H9 (cell line): ENCODE results near the gene TRIP6. TPM values are rescaled to one million over a fixed set of nuclear protein-coding genes. Genes with fewer than 3 reads are reported as not detected.

Experiments
- DNase-seq: peaks from one replicate; pipeline ENCODE4 v3.0.0-alpha.2; 2017
- H2AFZ ChIP-seq: one replicate; pipeline ENCODE4 v1.6.1; 2013; ENCODE audit warnings: mild to moderate bottlenecking, low read length, control low read depth, moderate library complexity
- H2AK5ac ChIP-seq: 2 replicates; pipeline ENCODE4 v1.6.1; 2013; ENCODE audit warnings: low read length, control low read depth, mixed read lengths; ENCODE audit not compliant: insufficient read length
- H2BK120ac ChIP-seq: one replicate; pipeline ENCODE4 v1.6.1; 2013; ENCODE audit warnings: low read depth, mild to moderate bottlenecking, low read length, control low read depth, inconsistent platforms; ENCODE audit not compliant: poor library complexity, severe bottlenecking
- H2BK12ac ChIP-seq: 2 replicates; pipeline ENCODE4 v1.6.1; 2013; ENCODE audit warnings: low read length, control low read depth, mixed read lengths, low read depth; ENCODE audit not compliant: insufficient read length
- H2BK15ac ChIP-seq: 2 replicates; pipeline ENCODE4 v1.6.1; 2013; ENCODE audit warnings: low read depth, low read length, control low read depth
- H2BK20ac ChIP-seq: one replicate; pipeline ENCODE4 v1.6.1; 2013; ENCODE audit warnings: low read depth, mild to moderate bottlenecking, low read length, control low read depth, inconsistent platforms; ENCODE audit not compliant: poor library complexity, severe bottlenecking
- H2BK5ac ChIP-seq: 2 replicates; pipeline ENCODE4 v1.6.1; 2013; ENCODE audit warnings: low read length, control low read depth, mixed read lengths; ENCODE audit not compliant: insufficient read length
- H3K14ac ChIP-seq: 2 replicates; pipeline ENCODE4 v1.6.1; 2013; ENCODE audit warnings: low read length, control low read depth; ENCODE audit not compliant: insufficient read depth
- H3K18ac ChIP-seq: 2 replicates; pipeline ENCODE4 v1.6.1; 2013; ENCODE audit warnings: low read depth, mild to moderate bottlenecking, mixed read lengths, low read length, control low read depth; ENCODE audit not compliant: insufficient read length
- H3K23ac ChIP-seq: 2 replicates; pipeline ENCODE4 v1.6.1; 2013; ENCODE audit warnings: low read length, control low read depth, mixed read lengths, low read depth; ENCODE audit not compliant: insufficient read length
- H3K23me2 ChIP-seq: 2 replicates; pipeline ENCODE4 v1.6.1; 2013; ENCODE audit warnings: low read depth, mild to moderate bottlenecking, mixed read lengths, low read length, control low read depth; ENCODE audit not compliant: insufficient read length, poor library complexity, severe bottlenecking
- H3K27ac ChIP-seq: 2 replicates; pipeline ENCODE4 v1.5.1; 2013; ENCODE audit warnings: low read length, control low read depth, mixed read lengths, low read depth; ENCODE audit not compliant: insufficient read length
- H3K27me3 ChIP-seq: 2 replicates; pipeline ENCODE4 v1.6.1; 2013; ENCODE audit warnings: low read length, control low read depth, inconsistent platforms; ENCODE audit not compliant: insufficient read depth
- H3K4ac ChIP-seq: 2 replicates; pipeline ENCODE4 v1.6.1; 2013; ENCODE audit warnings: low read depth, mild to moderate bottlenecking, control low read depth, inconsistent platforms, low read length, moderate library complexity
- H3K4me1 ChIP-seq: 2 replicates; pipeline ENCODE4 v1.6.1; 2013; ENCODE audit warnings: low read length, control low read depth, inconsistent platforms; ENCODE audit not compliant: insufficient read depth
- H3K4me2 ChIP-seq: 2 replicates; pipeline ENCODE4 v1.6.1; 2013; ENCODE audit warnings: low read length, control low read depth, mixed read lengths; ENCODE audit not compliant: insufficient read length, insufficient read depth
- H3K56ac ChIP-seq: 2 replicates; pipeline ENCODE4 v1.6.1; 2013; ENCODE audit warnings: low read depth, mild to moderate bottlenecking, mixed read lengths, low read length, control low read depth; ENCODE audit not compliant: insufficient read length
- H3K79me1 ChIP-seq: 2 replicates; pipeline ENCODE4 v1.6.1; 2013; ENCODE audit warnings: low read depth, mild to moderate bottlenecking, moderate library complexity, low read length, control low read depth, inconsistent platforms; ENCODE audit not compliant: insufficient read depth, poor library complexity, severe bottlenecking
- H3K79me2 ChIP-seq: 2 replicates; pipeline ENCODE4 v1.6.1; 2013; ENCODE audit warnings: low read length, control low read depth, inconsistent platforms; ENCODE audit not compliant: insufficient read depth
- H3K9ac ChIP-seq: 2 replicates; pipeline ENCODE4 v1.6.1; 2013; ENCODE audit warnings: low read length, control low read depth, mixed read lengths; ENCODE audit not compliant: insufficient read length; ENCODE audit errors: extremely low read depth
- H3K9me3 ChIP-seq: one replicate; pipeline ENCODE4 v1.6.1; 2013; ENCODE audit warnings: low read depth, low read length, inconsistent platforms; ENCODE audit not compliant: control insufficient read depth
- H3T11ph ChIP-seq: one replicate; pipeline ENCODE4 v1.6.1; 2013; ENCODE audit warnings: mild to moderate bottlenecking, low read length, control low read depth, inconsistent platforms
- H4K20me1 ChIP-seq: one replicate; pipeline ENCODE4 v1.6.1; 2013; ENCODE audit not compliant: control insufficient read depth, insufficient read length, insufficient read depth
- H4K5ac ChIP-seq: 2 replicates; pipeline ENCODE4 v1.6.1; 2013; ENCODE audit warnings: low read depth, mild to moderate bottlenecking, mixed read lengths, low read length, control low read depth; ENCODE audit not compliant: insufficient read length
- H4K8ac ChIP-seq: replicated peaks from 2 replicates; pipeline ENCODE4 v1.6.1; 2013; ENCODE audit warnings: low read length, control low read depth, mixed read lengths, low read depth; ENCODE audit not compliant: insufficient read length
- H4K91ac ChIP-seq: 2 replicates; pipeline ENCODE4 v1.6.1; 2013; ENCODE audit warnings: low read depth, mild to moderate bottlenecking, moderate library complexity, mixed read lengths, low read length, control low read depth; ENCODE audit not compliant: insufficient read length
- H3K27ac Mint-ChIP-seq, 3 experiments: 2 replicates in 2 of 3; 3 replicates in 1 of 3; pipeline ENCODE4 v1.8.0; 2020 to 2021; ENCODE audit warnings: mixed read lengths in 3 of 3, mild to moderate bottlenecking in 1 of 3, moderate library complexity in 1 of 3
- H3K27me3 Mint-ChIP-seq: 2 replicates; pipeline ENCODE4 v1.8.0; 2021; ENCODE audit warnings: low read depth, mild to moderate bottlenecking, moderate library complexity, mixed read lengths
- H3K36me3 Mint-ChIP-seq, 3 experiments: 2 replicates in 2 of 3; 3 replicates in 1 of 3; pipeline ENCODE4 v1.8.0; 2020 to 2021; ENCODE audit warnings: low read depth in 3 of 3, mixed read lengths in 3 of 3; ENCODE audit not compliant: insufficient read depth in 1 of 3
- H3K4me1 Mint-ChIP-seq, 2 experiments: 2 replicates each; pipeline ENCODE4 v1.8.0; 2020; ENCODE audit warnings: mixed read lengths in 2 of 2
- H3K4me3 Mint-ChIP-seq, 2 experiments: 2 replicates in 1 of 2; 3 replicates in 1 of 2; pipeline ENCODE4 v1.8.0; 2020 to 2021; ENCODE audit warnings: mild to moderate bottlenecking in 2 of 2, mixed read lengths in 2 of 2, moderate library complexity in 1 of 2
- H3K9me3 Mint-ChIP-seq, 2 experiments: 2 replicates in 1 of 2; 3 replicates in 1 of 2; pipeline ENCODE4 v1.8.0; 2020; ENCODE audit warnings: mild to moderate bottlenecking in 2 of 2, mixed read lengths in 2 of 2, moderate library complexity in 1 of 2
- WGBS: extraction: QIAGEN DNeasy Blood & Tissue Kit; methylation state at CpG from one replicate; pipeline ENCODE4 v1.1.7; 2013; ENCODE audit warnings: missing lambda C conversion rate, low lambda C conversion rate, mixed read lengths; ENCODE audit not compliant: insufficient read length; ENCODE audit errors: extremely low coverage; 5-methylcytosine and 5-hydroxymethylcytosine counted together
- total RNA-seq: library from RNA; stranded (reverse); gene quantifications from 2 replicates; pipeline ENCODE4 v1.2.1, GENCODE V29; 2021
- TF ChIP-seq, protein P1 (sequence below): fragments of 200-600 bp; sonication (generic); conservative IDR thresholded peaks from 3 replicates; pipeline ENCODE4 v1.8.0; 2021; ENCODE audit warnings: antibody characterized with exemption, mild to moderate bottlenecking

The TRIP6 gene
- total RNA-seq, 1 experiment from 2014 or later = 122 TPM

DNA sequence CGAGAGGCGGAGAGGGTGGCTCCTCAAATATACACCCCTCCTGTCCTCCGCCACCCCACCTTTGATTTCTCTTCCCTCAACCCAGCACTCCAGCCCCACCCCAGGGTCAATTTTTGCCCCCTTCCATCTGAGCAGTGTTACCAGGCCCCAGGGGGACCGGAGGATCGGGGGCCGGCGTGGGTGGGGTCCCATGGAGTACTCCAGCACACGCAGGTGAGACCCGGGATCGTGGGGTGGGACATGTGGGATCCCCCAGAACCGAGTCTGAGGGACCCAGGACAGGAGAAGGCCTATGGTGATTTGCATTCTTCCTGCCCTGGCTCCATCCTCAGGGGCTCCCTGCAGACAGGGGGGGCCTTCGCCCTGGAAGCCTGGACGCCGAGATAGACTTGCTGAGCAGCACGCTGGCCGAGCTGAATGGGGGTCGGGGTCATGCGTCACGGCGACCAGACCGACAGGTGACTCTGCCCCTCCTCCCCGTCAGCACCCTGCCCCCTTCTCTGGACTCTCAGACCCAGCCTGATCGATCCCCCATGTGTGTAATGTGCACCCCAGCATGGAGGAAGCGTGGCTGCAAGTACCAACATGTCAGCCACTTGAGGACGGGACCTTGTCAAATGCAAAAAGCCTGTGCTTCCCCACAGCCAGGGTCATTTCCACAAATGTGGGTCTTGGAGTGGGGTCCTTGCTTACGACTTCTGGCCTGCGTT lies 744 bp downstream of the TRIP6 start:
- peak overlapping the region; percentile 94 to 97 (median 95); a peak in 6 of 7 replicates for H3K27ac Mint-ChIP-seq
- H3K79me2 ChIP-seq = peaks cover 3% of the 10 kb centered on the region; the same call in 1 of the 2 replicates

More for the DNA sequence above, 744 bp downstream of the TRIP6 start:
- Mint-ChIP-seq H3K27me3 (no peaks in the 10 kb centered on the region), H3K36me3 (peaks cover 25 to 53% (median 41%) of the 10 kb centered on the region in 3 experiments), H3K4me3 (peak overlapping the region; percentile 92 to 97), H3K4me1 (peaks cover 12 to 15% of the 10 kb centered on the region in 2 experiments), H3K9me3 (no peaks in the 10 kb centered on the region)
- no peak overlapping the region for H3K23ac ChIP-seq
- H3K4me2 ChIP-seq = peak overlapping the region; percentile 77
- H3K4ac ChIP-seq = no peak overlapping the region; the same call in 1 of the 2 replicates
- no peak overlapping the region for H3K56ac ChIP-seq
- no peaks in the 10 kb centered on the region for H4K20me1 ChIP-seq
- H2BK5ac ChIP-seq = peak overlapping the region; percentile 15
- H2BK15ac ChIP-seq = no peak overlapping the region
- H3K14ac ChIP-seq = peak overlapping the region; percentile 84
- no peak overlapping the region for H2BK20ac ChIP-seq
- no peak overlapping the region for H3T11ph ChIP-seq
- peak overlapping the region; percentile 73 for H3K18ac ChIP-seq
- H4K8ac ChIP-seq = no peak overlapping the region
- H2BK12ac ChIP-seq = no peak overlapping the region
- H4K91ac ChIP-seq = no peak overlapping the region
- H4K5ac ChIP-seq = no peak overlapping the region
- DNase-seq = peak; percentile 54
- no peak overlapping the region for H3K27ac ChIP-seq
- TF ChIP-seq, protein P1, sequence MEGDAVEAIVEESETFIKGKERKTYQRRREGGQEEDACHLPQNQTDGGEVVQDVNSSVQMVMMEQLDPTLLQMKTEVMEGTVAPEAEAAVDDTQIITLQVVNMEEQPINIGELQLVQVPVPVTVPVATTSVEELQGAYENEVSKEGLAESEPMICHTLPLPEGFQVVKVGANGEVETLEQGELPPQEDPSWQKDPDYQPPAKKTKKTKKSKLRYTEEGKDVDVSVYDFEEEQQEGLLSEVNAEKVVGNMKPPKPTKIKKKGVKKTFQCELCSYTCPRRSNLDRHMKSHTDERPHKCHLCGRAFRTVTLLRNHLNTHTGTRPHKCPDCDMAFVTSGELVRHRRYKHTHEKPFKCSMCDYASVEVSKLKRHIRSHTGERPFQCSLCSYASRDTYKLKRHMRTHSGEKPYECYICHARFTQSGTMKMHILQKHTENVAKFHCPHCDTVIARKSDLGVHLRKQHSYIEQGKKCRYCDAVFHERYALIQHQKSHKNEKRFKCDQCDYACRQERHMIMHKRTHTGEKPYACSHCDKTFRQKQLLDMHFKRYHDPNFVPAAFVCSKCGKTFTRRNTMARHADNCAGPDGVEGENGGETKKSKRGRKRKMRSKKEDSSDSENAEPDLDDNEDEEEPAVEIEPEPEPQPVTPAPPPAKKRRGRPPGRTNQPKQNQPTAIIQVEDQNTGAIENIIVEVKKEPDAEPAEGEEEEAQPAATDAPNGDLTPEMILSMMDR = no peak
- H3K27me3 ChIP-seq = no peaks in the 10 kb centered on the region
- H3K9me3 ChIP-seq = no peaks in the 10 kb centered on the region
- no peak overlapping the region for H2AK5ac ChIP-seq
- H3K4me1 ChIP-seq = no peaks in the 10 kb centered on the region; the same call in 1 of the 2 replicates
- H3K9ac ChIP-seq = peak overlapping the region; percentile 83
- H3K23me2 ChIP-seq = peaks cover 10% of the 10 kb centered on the region
- no CpG with 5 or more reads among the region's 27 CpGs for WGBS
- no peak overlapping the region for H2BK120ac ChIP-seq
- peaks cover 3% of the 10 kb centered on the region for H3K79me1 ChIP-seq
- no peak overlapping the region for H2AFZ ChIP-seq
